ENCODE data around the gene EIF4E2.

EIF4E2 gene

DNA sequence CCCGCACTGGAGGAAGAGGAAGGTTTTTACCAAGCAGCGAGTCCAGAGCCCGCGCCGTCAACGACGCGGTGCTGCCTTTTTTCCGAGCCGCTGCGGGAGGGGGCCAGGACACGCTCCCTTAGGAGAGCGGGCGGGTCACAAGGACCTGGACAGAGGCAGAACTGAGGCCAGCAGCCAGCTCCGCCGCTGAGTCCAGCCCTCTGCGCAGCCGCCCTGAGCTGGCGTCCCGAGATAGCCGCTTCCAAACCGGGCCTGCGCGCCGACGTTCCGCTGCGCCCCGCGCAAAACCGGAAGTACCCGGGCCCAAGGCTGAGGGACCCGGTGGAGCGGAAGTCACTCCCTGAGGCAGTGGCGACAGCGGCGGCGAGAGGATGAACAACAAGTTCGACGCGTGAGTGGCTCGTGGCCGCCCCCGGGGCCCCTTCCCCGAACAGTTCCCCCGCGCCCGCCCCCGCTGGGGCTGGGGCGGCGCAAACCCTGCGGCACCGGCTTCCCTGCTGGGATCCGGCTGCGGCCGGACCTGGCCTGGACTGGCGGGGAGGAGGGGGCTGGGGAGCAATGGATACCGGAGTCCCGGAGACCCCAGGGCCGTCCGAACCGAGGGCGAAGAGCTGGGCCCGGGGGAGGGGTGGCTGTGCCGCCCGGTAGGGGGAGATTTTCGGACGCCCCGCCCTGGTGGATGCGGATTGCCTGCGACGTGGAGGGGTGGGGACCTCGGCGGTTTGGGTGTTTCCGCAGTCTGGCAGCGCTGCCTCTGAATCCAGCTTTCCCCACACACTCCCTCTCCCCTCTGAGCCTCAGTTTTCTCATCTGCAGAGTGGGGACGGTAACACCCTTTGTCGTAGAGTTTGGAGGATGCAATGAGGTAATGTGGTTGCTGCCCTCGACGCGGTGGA is at the start of gene EIF4E2, which contains the start of gene TIGD1:
Gene EIF4E2 (plus strand): TSS at position 336 of the 896 bp plus-strand sequence. CDS start 36 bp downstream, at position 372.
Gene TIGD1 (minus strand): TSS at position 204 of the 896 bp plus-strand sequence. CDS start 675 bp downstream, outside the sequence.
- H3K9me3 ChIP-seq, result peaks cover 3% of the 10 kb centered on the region; the same call in 1 of the 2 replicates
- in situ Hi-C loops (cut with MboI; ENCODE audit: low sequenced_read_pairs), result no loop called here
- H3K4me1 ChIP-seq, result peaks cover 11% of the 10 kb centered on the region
- H3K27me3 ChIP-seq (ENCODE audit: low read depth), result no peaks in the 10 kb centered on the region
- peak; percentile 85 to 95 for DNase-seq (ENCODE audit: low spot score in 2 of 2)
- peaks cover 27% of the 10 kb centered on the region for H3K36me3 ChIP-seq (replicated peaks)
- peak within 1 kb of the TSS; percentile 93 for H3K4me3 ChIP-seq

GRCh38 chr2:232501331-232501771 is 49.1 kb upstream of the EIF4E2 start:
- no peak overlapping the region for H3K4me3 ChIP-seq
- DNase-seq (ENCODE audit: low spot score in 2 of 2), result peak; percentile 68 to 80
- no peaks in the 10 kb centered on the region for H3K36me3 ChIP-seq (replicated peaks)
- in situ Hi-C loops (cut with MboI; ENCODE audit: low sequenced_read_pairs), result no loop called here
- peaks cover 14% of the 10 kb centered on the region for H3K4me1 ChIP-seq
- H3K9me3 ChIP-seq, result no peaks in the 10 kb centered on the region
- H3K27me3 ChIP-seq (ENCODE audit: low read depth), result peaks cover 4% of the 10 kb centered on the region; the same call in 1 of the 2 replicates

DNA sequence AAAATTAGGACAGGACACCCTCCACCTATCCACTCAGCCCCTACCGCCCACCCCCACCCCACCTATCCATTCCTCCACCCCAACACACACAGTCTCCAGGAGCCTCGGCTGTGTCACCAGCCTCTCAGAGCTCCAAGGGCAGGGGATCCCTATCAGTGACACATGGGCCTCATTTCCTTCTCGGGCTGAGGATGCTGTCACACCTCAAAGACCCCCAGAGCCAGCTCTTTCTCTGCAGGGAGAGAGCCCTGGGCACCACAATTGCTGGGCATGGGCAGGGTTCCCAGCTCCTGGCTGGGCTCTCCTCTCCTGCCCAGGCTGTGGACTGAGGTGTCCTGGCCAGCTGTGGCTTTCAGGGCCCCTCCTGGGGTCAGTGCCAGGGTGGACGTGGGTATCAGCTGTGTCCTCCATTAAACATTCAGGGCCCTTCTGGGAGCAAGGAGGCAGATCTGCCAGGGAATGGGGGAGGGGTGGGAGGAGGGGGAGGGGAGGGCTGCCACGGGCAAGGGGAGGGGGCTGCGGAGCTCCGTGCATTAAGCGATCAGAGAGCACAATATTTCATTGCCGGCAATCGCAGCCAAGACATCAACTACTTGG is 48.6 kb upstream of the EIF4E2 start:
- H3K36me3 ChIP-seq (replicated peaks), result no peaks in the 10 kb centered on the region
- no peak for DNase-seq (ENCODE audit: low spot score in 2 of 2)
- H3K9me3 ChIP-seq, result no peaks in the 10 kb centered on the region
- peaks cover 4% of the 10 kb centered on the region; the same call in 1 of the 2 replicates for H3K27me3 ChIP-seq (ENCODE audit: low read depth)
- peaks cover 14% of the 10 kb centered on the region for H3K4me1 ChIP-seq
- in situ Hi-C loops (cut with MboI; ENCODE audit: low sequenced_read_pairs), result no loop called here
- H3K4me3 ChIP-seq, result no peak overlapping the region

- in situ Hi-C loops (cut with MboI; ENCODE audit: low sequenced_read_pairs), result no loop called here
- no peaks in the 10 kb centered on the region for H3K9me3 ChIP-seq
- no peak for DNase-seq (ENCODE audit: low spot score in 2 of 2)
- no peaks in the 10 kb centered on the region for H3K36me3 ChIP-seq (replicated peaks)
- peaks cover 4% of the 10 kb centered on the region; the same call in 1 of the 2 replicates for H3K27me3 ChIP-seq (ENCODE audit: low read depth)
- H3K4me3 ChIP-seq, result no peak overlapping the region
- H3K4me1 ChIP-seq, result peaks cover 14% of the 10 kb centered on the region
These were observed 48.0 kb upstream of the EIF4E2 start for GRCh38 chr2:232502511-232502910.

- H3K4me3 ChIP-seq, result no peak overlapping the region
- H3K27me3 ChIP-seq (ENCODE audit: low read depth), result peaks cover 4% of the 10 kb centered on the region; the same call in 1 of the 2 replicates
- no peak for DNase-seq (ENCODE audit: low spot score in 2 of 2)
- in situ Hi-C loops (cut with MboI; ENCODE audit: low sequenced_read_pairs), result no loop called here
- no peaks in the 10 kb centered on the region for H3K36me3 ChIP-seq (replicated peaks)
- peaks cover 14% of the 10 kb centered on the region for H3K4me1 ChIP-seq
- H3K9me3 ChIP-seq, result no peaks in the 10 kb centered on the region
These were observed 47.3 kb upstream of the EIF4E2 start for GRCh38 chr2:232502911-232503808.

DNA sequence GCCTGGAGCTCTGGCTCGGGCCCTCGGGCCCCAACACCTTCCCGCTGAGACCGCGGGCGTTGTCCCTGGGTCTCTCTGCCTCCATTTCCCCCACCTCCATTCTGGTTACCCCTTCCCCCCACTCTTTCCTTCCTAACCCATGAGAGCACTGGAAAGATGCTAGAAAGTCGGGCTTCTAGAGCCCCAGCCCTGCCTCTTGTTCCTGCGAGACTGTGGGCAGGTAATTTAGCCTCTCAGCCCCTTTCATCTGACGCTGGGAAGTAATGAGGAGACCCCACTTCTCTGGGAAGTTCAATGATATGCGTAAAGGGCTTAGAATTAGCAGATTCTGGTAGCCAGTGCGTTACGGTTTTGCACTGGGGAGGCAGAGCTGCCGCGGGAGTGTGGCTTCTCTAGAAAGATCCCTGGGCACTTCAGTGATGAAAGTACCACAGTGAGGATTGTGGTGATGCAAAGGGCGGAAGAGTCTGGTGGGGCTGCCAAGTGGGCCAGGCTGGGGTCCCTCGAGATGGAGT is 46.6 kb upstream of the EIF4E2 start:
- Histone ChIP-seq H3K27me3 (ENCODE audit: low read depth) (peaks cover 4% of the 10 kb centered on the region; the same call in 1 of the 2 replicates), H3K4me3 (no peak overlapping the region), H3K4me1 (peaks cover 14% of the 10 kb centered on the region), H3K36me3 (replicated peaks) (no peaks in the 10 kb centered on the region), H3K9me3 (no peaks in the 10 kb centered on the region)
- in situ Hi-C loops (cut with MboI; ENCODE audit: low sequenced_read_pairs), result no loop called here
- no peak for DNase-seq (ENCODE audit: low spot score in 2 of 2)

GRCh38 chr2:232504438-232504837 is 46.1 kb upstream of the EIF4E2 start:
- Histone ChIP-seq H3K27me3 (ENCODE audit: low read depth) (peaks cover 4% of the 10 kb centered on the region; the same call in 1 of the 2 replicates), H3K36me3 (replicated peaks) (no peaks in the 10 kb centered on the region), H3K4me1 (peaks cover 14% of the 10 kb centered on the region), H3K9me3 (no peaks in the 10 kb centered on the region), H3K4me3 (no peak overlapping the region)
- DNase-seq (ENCODE audit: low spot score in 2 of 2), result no peak
- in situ Hi-C loops (cut with MboI; ENCODE audit: low sequenced_read_pairs), result no loop called here

- Histone ChIP-seq H3K4me3 (no peak overlapping the region), H3K36me3 (replicated peaks) (no peaks in the 10 kb centered on the region), H3K9me3 (no peaks in the 10 kb centered on the region), H3K4me1 (peaks cover 14% of the 10 kb centered on the region), H3K27me3 (ENCODE audit: low read depth) (peaks cover 4% of the 10 kb centered on the region; the same call in 1 of the 2 replicates)
- DNase-seq (ENCODE audit: low spot score in 2 of 2), result no peak
- in situ Hi-C loops (cut with MboI; ENCODE audit: low sequenced_read_pairs), result no loop called here
These were observed 44.6 kb upstream of the EIF4E2 start for GRCh38 chr2:232505856-232506255.

GRCh38 chr2:232506709-232507108 is 43.8 kb upstream of the EIF4E2 start:
- DNase-seq (ENCODE audit: low spot score in 2 of 2), result no peak
- in situ Hi-C loops (cut with MboI; ENCODE audit: low sequenced_read_pairs), result no loop called here
- Histone ChIP-seq H3K9me3 (no peaks in the 10 kb centered on the region), H3K4me1 (peaks cover 8% of the 10 kb centered on the region), H3K4me3 (no peak overlapping the region), H3K27me3 (ENCODE audit: low read depth) (peaks cover 4% of the 10 kb centered on the region; the same call in 1 of the 2 replicates), H3K36me3 (replicated peaks) (no peaks in the 10 kb centered on the region)

DNA sequence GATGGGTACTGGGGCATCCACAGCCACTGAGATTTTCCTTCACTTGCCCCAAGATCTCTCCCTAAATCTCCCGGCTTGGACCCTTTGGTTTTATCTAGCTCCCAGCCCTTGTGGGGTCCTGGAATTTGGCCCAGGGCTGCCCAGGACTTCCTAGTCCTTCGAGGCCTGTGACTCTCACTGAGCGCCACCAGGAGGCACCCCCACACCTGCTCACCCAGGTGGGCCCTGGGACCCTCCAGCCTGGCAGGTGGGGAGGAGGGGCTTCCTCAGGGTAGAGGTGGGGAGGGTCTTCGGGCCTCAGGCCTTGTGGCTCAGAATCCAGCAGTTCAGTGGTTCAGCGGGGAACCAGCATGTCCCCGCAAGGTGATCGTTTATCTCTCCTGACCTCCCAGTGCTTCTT is 42.2 kb upstream of the EIF4E2 start:
- no peaks in the 10 kb centered on the region for H3K4me1 ChIP-seq
- no peak overlapping the region for H3K4me3 ChIP-seq
- H3K27me3 ChIP-seq (ENCODE audit: low read depth), result peaks cover 4% of the 10 kb centered on the region; the same call in 1 of the 2 replicates
- DNase-seq (ENCODE audit: low spot score in 2 of 2), result no peak
- H3K36me3 ChIP-seq (replicated peaks), result no peaks in the 10 kb centered on the region
- in situ Hi-C loops (cut with MboI; ENCODE audit: low sequenced_read_pairs), result no loop called here
- no peaks in the 10 kb centered on the region for H3K9me3 ChIP-seq

GRCh38 chr2:232511336-232511890 is 39.1 kb upstream of the EIF4E2 start:
- no peaks in the 10 kb centered on the region for H3K27me3 ChIP-seq (ENCODE audit: low read depth)
- H3K9me3 ChIP-seq, result no peaks in the 10 kb centered on the region
- no peak for DNase-seq (ENCODE audit: low spot score in 2 of 2)
- in situ Hi-C loops (cut with MboI; ENCODE audit: low sequenced_read_pairs), result loop anchor here (10.0 kb wide), 1 partner anchor 57 kb away; the partner anchor contains the start of gene ALPI
- H3K36me3 ChIP-seq (replicated peaks), result no peaks in the 10 kb centered on the region
- H3K4me1 ChIP-seq, result no peaks in the 10 kb centered on the region
- H3K4me3 ChIP-seq, result no peak overlapping the region

- Histone ChIP-seq H3K4me1 (no peaks in the 10 kb centered on the region), H3K9me3 (no peaks in the 10 kb centered on the region), H3K27me3 (ENCODE audit: low read depth) (no peaks in the 10 kb centered on the region), H3K36me3 (replicated peaks) (no peaks in the 10 kb centered on the region), H3K4me3 (no peak overlapping the region)
- in situ Hi-C loops (cut with MboI; ENCODE audit: low sequenced_read_pairs), result loop anchor here (10.0 kb wide), 1 partner anchor 58 kb away; the partner anchor contains the start of gene ALPI
- no peak for DNase-seq (ENCODE audit: low spot score in 2 of 2)
These were observed 37.9 kb upstream of the EIF4E2 start for GRCh38 chr2:232512602-232513001.
